ENCODE data around the gene PLAAT2. TPM values are rescaled to one million over a fixed set of nuclear protein-coding genes. Genes with fewer than 3 reads are reported as not detected.

Gene PLAAT2
- total and polyA plus RNA-seq, 2 of the 13 experiments (the other 11 are each of a cell fraction or from before 2014, with no cell fraction given), result 0.22 TPM; not detected in 1

GRCh38 chr11:63603180-63603518 lies 40.0 kb upstream of the PLAAT2 start (continued):
- TF ChIP-seq, protein P1, sequence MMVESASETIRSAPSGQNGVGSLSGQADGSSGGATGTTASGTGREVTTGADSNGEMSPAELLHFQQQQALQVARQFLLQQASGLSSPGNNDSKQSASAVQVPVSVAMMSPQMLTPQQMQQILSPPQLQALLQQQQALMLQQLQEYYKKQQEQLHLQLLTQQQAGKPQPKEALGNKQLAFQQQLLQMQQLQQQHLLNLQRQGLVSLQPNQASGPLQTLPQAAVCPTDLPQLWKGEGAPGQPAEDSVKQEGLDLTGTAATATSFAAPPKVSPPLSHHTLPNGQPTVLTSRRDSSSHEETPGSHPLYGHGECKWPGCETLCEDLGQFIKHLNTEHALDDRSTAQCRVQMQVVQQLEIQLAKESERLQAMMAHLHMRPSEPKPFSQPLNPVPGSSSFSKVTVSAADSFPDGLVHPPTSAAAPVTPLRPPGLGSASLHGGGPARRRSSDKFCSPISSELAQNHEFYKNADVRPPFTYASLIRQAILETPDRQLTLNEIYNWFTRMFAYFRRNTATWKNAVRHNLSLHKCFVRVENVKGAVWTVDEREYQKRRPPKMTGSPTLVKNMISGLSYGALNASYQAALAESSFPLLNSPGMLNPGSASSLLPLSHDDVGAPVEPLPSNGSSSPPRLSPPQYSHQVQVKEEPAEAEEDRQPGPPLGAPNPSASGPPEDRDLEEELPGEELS (CRISPR knock-in tag; IDR thresholded peaks at IDR 0.05), result peak; percentile 65
- no peak for TF ChIP-seq SYNCRIP (IDR thresholded peaks at IDR 0.05; ENCODE audit: insufficient read depth, low read depth, low read length)
- TF ChIP-seq FLYWCH1 (CRISPR knock-in tag; IDR thresholded peaks at IDR 0.05), result no peak
- TF ChIP-seq NFKBIZ (CRISPR knock-in tag; IDR thresholded peaks at IDR 0.05), result 0 out of 2 replicates have a peak, but pooled peaks have one; percentile 32
- peak; percentile 71 for TF ChIP-seq KDM6A (CRISPR knock-in tag; IDR thresholded peaks at IDR 0.05; ENCODE audit: low read depth)
- no peak for TF ChIP-seq ZNF18 (CRISPR knock-in tag; IDR thresholded peaks at IDR 0.05; ENCODE audit: insufficient replicate concordance)
- TF ChIP-seq TBX3 (IDR thresholded peaks at IDR 0.05; ENCODE audit: borderline replicate concordance), result no peak
- TF ChIP-seq TIGD3 (CRISPR knock-in tag; IDR thresholded peaks at IDR 0.05; ENCODE audit: borderline replicate concordance), result no peak
- TF ChIP-seq ARHGAP35 (CRISPR knock-in tag; IDR thresholded peaks at IDR 0.05; ENCODE audit: borderline replicate concordance), result no peak
- no peak for TF ChIP-seq MTA1 (CRISPR knock-in tag; IDR thresholded peaks at IDR 0.05; ENCODE audit: borderline replicate concordance)
- TF ChIP-seq ATF3 (CRISPR knock-in tag; IDR thresholded peaks at IDR 0.05), result no peak
- no peak for TF ChIP-seq ZBTB3 (CRISPR knock-in tag; IDR thresholded peaks at IDR 0.05; ENCODE audit: borderline replicate concordance, low read depth)
- TF ChIP-seq MBD4 (IDR thresholded peaks at IDR 0.05; ENCODE audit: borderline replicate concordance, low read length), result no peak
- no peak for TF ChIP-seq SCMH1 (CRISPR knock-in tag; IDR thresholded peaks at IDR 0.05; ENCODE audit: borderline replicate concordance)
- no peak for TF ChIP-seq RNF219 (CRISPR knock-in tag; IDR thresholded peaks at IDR 0.05)
- peak; percentile 41 for TF ChIP-seq ASH2L (IDR thresholded peaks at IDR 0.05; ENCODE audit: insufficient read length, low read depth, low read length)
- TF ChIP-seq, protein P2, sequence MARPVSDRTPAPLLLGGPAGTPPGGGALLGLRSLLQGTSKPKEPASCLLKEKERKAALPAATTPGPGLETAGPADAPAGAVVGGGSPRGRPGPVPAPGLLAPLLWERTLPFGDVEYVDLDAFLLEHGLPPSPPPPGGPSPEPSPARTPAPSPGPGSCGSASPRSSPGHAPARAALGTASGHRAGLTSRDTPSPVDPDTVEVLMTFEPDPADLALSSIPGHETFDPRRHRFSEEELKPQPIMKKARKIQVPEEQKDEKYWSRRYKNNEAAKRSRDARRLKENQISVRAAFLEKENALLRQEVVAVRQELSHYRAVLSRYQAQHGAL (CRISPR knock-in tag; IDR thresholded peaks at IDR 0.05; ENCODE audit: not compliant biosample characterization), result no peak
- TF ChIP-seq NR2F2 (IDR thresholded peaks at IDR 0.05; ENCODE audit: borderline replicate concordance, low read depth), result peak; percentile 46; the same call in 1 of the 2 replicates
- TF ChIP-seq SMAD1 (CRISPR knock-in tag; IDR thresholded peaks at IDR 0.05; ENCODE audit: borderline replicate concordance, low read depth), result no peak
- TF ChIP-seq ZNF264 (CRISPR knock-in tag; IDR thresholded peaks at IDR 0.05), result 0 out of 2 replicates have a peak, but pooled peaks have one; percentile 22
- no peak for TF ChIP-seq ZNF891 (CRISPR knock-in tag; IDR thresholded peaks at IDR 0.05)
- no peak for TF ChIP-seq ZNF703 (CRISPR knock-in tag; IDR thresholded peaks at IDR 0.05; ENCODE audit: borderline replicate concordance)
